NCI-H2107 treated with DMSO at 0.1 percent for 48 hours (cell line): Measurements from ENCODE around the gene PTGIS.

ENCODE experiments used
- DNase-seq: peaks from one replicate; lab custom pipeline; 2025; ENCODE audit not compliant: unreplicated experiment; lab: John Stamatoyannopoulos, UW

PTGIS gene

DNA sequence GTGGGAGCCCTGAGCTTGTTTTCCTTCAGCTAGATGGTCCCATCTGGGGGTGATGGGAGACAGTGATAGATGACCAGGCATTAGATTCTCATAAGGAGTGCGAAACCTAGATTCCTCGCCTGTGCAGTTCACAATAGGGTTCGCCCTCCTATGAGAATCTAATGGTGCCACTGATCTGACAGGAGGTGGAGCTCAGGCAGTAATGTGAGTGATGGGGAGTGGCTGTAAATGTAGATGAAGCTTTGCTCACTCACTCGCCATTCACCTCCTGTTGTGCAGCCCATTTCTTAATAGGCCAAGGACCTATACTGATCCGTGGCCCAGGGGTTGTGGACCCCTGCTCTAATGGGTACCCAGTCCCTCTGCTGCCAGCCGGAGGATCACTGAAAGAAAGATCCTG lies 64.8 kb downstream of the PTGIS start:
- no peak for DNase-seq

DNA sequence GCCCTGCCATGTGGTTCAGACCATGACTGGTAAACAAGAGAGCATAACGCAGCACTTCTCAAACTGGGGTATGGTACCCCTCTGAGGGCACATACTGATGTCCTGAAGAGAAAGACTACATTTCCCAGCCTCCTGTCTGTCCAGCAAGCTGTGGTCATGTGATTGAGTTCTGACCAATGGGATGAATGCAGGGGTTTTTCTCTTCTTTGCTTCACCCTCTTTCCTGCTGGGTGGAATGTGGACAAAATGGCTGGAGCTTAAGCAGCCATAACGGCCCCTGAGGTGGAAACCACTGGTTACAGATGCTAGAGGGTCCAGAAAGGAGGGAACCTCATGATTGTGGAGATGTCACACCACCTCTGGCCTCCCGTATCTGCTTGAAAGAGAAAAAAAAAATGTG lies 66.0 kb downstream of the PTGIS start:
- no peak for DNase-seq

DNA sequence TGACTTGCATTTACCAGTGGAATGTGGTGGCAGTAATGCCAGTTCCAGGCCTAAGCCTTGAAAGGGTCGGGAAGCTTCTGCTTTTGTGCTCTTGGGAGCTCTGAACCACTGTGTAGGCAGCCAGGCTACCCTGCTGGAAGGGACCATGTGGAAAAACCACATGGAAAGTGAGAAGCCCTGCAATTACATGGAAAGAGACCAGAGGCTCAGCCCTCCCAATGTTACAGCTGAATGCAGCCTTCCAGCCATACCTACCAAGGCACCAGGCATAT lies 70.6 kb downstream of the PTGIS start:
- DNase-seq = no peak

DNA sequence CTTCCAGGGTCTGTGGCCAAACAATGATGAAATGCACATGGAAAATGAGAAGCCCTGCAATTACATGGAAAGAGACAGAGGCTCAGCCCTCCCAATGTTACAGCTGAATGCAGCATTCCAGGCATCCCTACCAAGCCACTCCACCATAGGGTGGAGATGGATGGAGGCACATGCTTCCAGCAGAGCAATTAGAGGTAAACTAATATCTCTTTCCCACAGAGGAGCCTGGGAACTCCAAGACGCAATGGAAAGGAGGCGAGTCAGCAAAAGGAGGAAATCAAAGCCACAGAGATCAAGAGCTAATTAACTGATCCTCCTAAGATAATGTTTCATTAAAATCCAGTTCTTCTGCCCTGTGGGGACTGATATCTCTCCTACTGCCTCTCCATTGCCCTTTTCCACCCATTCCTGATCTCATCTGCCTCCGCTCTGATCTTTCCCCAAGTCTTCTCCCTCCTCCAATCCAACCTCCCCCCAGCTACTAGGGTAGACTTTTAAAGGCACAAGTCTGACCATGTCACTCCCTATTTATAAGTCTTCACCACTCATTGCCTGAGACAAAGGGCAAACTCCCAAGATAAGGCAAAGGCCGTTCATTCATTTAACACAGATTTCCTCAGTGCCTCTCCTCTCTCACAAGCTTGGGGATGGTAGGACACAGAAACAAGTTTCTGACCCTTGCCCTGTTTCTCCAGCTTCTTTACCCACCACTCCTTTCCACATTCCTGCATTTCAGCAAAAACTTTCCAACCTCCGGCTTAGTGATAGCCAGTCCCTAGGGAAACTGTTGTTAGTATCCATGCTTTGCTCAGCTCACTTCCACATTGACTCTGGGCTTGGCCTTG lies 71.2 kb downstream of the PTGIS start:
- no peak for DNase-seq

DNA sequence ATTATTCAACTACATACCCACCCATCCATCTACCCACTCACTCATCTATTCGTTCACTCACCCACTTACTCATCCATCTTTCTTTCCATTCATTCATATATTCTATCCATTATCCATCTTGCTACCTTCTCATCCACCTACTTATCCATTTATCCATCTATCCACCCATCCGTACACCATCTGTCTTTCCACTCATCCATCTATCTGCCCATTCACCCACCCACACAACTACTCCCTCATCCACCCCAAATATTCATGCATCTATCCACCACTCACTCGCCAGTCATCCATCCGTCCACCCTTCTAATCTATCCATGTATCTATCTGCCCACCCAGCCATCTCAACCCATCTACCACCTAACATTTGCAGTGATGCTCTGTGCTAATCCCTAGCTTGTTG lies 71.9 kb downstream of the PTGIS start:
- no peak for DNase-seq

DNA sequence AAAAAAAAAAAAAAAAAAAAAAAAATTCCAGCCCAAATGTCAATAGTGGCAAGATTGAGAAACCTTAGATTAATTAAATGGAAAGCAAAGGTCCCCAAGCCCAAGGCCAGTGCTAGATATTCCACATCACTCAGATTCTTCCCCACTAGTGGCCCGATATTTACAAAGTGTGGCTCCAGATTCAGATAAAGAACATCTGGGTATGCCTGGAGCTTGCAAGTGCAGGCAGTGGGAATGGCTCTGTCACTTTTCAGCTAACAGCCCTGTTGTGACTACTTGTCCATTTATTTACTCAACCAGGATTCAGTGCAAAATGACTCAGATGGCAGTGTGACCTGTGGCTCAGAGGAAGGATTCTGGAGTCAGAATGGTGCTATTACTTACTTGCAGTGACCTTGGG lies 77.2 kb downstream of the PTGIS start:
- DNase-seq = no peak

DNA sequence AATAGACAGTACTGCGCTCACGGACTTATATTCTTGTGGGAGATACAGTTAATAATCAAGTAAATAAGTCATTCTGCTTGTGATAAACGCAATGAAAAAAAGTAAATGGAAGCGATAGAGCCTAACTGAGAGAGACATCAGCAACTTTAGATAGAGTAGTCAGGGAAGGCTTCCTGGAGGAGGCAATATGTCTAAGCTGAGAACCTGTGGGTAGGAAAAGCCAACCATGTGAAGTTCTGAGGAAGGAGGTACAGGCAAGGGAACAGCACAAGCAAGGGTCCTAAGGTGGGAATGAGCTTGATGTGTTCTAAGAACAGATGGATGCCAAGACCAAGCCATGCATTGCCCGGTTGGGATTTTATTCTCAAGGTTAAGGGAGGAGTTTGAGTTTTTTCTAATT lies 78.2 kb downstream of the PTGIS start:
- DNase-seq = no peak

DNA sequence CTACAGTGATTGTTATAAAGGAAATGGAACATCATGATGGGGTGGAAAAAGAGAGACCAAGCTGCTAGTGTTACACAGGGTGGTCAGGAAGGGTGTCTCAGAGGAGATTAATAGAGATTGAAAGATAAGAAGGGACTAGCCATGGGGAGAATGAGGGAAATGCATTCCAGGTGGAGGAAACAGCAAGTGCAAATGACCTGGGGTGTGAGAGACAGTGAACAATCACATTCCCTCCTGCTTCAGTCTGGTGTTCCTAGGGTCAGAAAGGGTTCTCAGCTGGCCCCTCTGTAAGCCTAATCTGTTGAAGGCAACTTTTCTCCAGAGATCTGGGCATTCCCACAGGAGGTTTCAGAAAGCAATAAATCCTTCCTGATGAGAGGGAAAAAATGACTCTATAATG lies 81.9 kb downstream of the PTGIS start:
- no peak for DNase-seq

DNA sequence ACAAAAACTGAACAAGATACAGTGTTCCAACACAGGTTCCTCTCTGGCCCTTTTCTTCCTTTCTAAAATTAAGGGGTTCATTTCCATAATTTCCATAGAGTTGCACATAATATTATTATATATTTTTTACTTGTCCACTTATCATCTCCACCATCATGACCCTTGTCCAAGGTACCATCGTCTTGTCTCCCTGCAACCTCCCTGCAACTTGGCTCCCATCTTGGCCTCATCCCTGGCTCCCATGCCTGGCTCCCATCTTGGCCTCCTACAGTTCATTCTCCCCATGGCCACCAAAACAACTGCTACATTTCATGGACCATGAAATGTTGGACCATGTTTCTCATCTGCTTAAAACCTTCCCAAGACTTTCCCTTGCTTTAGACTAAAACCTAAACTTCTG lies 82.4 kb downstream of the PTGIS start:
- no peak for DNase-seq

DNA sequence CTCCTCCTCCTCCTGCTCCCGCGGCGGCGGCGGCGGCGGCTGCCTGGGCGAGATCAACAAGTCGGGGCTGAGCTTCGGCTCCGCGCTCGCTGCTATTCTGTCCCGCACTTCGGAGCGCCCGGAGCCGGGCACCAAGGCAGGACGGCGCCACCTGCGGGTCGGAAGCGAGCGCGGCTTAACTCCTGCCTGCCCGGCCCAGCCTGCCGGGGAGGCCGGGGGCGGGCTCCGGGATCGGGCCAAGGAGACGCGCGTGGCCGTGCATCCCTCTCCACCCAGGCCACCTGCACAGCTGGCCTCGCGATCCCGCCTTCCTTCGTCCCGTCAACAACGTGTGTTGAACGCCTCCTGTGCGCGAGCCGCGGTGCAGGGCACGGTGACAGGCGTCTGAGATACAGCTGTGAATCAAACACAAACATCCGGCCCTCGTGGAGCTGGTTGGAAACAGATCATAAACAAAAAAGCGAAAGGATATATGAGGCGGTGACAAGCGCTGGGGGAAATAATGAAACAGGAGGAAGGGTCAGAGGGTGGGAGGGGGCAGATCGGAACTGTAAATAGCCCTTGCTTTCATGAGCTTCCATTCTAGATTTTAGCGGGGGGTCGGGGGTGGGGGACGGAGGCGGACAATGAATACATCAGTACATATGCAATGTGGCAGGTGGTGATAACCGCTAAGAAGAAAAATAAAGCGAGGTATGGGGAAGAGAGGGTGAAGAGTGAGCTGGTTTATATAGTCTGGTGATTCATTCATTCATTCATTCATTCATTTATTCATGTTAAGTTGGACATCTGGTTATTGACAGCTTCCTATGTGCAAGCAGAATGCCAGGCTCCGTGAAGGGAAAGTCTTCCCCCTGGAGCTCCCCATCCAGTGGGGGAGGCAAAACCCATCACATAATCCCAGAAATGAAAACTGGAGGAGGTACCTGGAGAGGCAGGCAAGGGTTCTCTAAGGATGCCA lies 83.5 kb downstream of the PTGIS start:
- DNase-seq = peak; percentile 74

DNA sequence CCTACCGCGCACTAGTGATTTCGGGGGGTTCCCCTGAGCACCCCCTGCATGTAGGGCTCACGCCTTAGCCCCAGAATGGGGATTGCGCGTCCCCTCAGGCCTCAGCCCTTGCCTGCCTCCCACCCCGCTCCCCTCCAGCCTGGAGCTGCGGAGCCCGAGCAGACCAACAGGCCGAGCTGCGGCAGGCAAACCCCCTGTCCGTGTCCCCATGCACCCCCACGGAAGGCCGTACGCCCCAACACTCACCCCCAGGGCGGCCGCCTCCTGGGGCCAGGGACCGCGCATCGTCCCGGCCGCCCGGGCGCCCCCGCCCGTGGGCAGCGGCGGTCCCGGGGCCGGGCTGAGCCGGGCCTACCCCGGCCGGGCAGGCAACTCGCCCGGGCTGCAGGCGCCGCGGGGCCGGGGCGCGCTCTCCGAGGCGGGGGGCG lies 84.2 kb downstream of the PTGIS start:
- no peak for DNase-seq

DNA sequence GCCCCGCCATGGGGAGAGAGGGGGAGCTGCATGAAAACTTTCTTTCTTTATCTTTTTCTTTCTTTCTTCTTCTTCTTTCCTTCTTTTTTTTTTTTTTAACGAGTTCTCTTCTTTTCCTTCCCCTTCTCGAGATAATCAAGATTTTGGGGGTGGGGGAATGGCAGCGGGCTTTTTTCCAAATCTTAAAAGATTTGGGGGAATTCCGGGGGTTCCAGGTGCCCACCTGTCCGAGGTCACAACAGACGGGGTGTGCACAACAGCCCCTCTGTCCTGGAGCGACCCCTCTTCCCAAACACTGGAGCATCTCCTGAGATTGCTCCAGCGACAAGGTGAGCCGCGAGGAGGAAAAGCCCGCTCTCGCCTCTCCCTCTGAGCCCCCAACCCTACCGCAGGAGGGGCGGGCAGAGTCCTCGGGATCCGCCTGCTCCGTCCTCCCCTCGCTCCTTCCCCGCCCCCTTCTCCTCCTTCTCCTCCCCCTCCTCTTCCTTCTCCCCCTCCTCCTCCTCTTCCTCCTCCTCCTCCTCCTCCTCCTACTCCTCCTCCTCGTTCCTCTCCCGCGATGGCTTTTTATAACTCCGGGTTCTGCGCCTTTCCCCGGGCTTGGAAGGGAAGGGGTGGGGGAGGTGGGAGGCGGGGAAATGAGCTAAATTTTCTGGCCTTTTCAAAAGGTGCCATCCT lies 84.8 kb downstream of the PTGIS start:
- no peak for DNase-seq

DNA sequence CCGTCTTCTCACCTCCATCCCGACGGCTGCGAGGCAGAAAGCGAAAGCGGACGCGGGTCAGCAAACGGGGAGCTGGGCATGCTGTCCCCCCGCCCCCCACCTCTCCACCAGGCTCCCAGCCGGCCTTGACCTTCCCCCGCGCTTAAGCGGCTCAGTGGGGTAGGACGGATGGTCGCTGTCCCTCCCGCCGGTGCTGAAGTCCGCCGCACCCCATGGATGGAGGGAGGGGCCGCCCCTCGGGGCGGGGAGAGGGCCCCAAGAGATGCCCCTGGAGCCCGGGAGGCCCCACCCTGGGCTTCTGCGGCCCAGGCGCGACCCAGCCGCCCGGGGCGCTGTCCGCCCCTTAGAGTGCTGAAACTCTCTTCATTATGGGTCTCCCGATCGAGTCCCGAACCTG lies 85.3 kb downstream of the PTGIS start, which contains the start of gene KCNB1:
Gene KCNB1, minus strand, starts transcription at position 48 of the 397 bp plus-strand sequence. CDS start 188 bp downstream, outside the sequence.
- no peak for DNase-seq

DNA sequence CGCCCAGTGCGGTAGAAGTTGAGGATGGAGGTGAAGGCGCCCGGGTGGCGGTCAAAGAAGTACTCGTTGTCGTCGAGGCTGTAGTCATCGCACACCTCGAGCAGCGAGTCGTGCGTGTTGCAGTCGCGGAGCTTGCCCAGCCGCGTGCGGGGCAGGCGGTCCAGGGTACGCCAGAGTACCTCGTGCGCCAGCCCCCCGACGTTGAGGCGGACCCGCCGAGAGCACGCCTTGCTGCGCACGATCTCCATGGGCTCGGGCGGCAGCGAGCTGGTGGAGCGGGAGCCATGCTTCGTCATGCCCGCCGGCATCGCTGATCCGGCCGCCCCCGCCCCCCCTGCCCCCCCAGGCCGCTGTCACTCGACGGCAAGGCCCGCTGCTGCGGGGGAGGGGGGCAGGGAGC lies 85.8 kb downstream of the PTGIS start:
- DNase-seq = no peak

DNA sequence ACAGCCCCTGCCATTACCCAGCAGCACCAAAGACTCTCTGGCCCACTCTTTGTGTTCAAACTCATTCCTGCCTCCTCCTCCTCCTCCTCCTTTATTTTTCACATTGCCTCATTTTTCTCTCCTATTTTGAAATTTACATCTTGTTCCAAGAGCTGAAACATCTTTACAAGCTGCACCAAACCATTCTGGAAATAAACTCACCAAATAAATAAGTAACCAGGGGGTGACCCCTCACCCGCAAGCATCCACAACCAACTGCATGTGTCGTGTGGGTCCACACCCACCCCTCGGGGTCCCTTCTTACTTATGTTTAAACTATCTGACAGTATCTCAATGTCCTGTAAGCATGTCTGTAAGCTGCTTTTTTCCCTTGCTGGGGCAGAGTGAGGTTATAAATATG lies 86.8 kb downstream of the PTGIS start:
- no peak for DNase-seq

DNA sequence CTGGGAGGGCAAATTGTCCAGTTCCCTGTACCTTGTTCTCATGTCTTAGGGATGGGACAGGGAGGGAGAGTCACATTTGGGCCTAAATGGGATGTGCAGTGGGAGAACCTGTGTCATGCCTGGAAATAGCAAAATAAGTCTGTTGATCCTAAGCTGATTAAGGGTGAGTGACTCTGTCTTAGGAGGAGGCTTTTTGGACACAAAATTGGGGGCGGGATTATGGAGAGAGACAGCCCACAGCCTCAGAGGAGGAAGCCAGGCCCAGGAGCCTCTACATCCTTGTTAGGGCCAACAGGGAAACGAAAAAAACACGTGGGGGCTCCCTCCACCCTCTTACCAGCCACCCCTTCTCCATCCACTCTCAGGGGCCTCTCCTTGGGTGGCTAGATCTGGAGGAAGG lies 87.7 kb downstream of the PTGIS start:
- DNase-seq = no peak

DNA sequence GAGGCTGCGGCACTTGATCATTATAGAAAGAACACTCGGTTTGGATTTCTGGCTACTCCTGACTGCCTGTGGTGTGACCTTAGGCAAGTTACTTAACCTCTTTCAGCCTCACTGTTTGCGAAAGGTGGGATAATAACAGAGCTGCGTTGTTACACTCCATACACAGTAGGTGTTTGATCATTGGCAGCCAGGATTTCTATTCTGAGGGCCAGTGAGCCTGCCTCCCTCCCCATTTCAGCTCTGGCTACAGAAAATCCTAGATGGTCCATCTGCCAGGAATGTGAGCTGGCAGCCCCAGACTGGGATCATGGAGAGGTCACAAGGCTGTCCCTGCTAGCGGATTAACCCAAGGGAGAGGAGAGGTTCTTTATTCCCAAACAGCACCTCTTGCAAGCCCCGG lies 88.2 kb downstream of the PTGIS start:
- no peak for DNase-seq

DNA sequence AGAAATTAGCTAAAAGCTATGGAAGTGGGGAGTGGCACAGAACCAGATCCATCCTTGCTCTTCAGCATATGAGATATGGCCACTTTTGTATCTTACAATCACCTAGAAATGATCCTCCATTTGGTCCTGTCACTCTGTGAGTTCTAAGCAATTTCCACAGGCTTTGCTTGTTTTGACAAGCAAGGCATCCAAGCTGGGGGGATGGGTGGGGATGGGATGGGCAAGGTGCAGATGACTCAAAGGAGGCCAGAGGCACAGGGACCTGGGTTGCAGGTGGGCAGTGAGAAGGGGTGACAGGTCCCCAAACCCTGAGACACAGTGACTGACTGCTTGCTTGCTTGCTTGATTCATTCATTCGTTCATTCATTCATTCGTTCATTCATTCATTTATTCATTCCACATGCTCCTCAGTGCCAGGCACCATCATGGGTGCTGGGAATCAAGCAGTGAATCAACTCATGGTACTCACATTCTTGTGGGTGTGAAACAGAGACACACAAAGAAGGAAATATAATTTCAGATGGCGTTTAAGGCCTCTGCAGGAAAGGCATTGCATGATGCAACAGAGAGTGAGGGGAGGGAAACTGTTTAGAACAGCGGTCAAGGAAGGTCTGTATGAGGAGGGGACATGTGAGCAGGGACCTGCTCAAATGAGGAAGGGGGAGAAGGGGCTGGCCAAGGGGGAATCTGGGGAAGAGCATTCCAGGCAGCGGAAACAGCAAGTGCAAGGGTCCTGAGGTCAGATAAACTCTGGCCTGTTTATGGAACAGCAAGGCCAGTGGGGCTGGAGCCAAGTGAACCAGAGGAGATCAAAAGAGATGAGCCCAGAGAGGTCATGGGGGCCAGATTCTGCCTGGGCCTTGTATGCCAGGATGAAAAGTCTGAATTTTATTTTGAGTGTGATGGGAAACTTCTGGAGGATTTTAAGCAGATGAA lies 88.9 kb downstream of the PTGIS start:
- no peak for DNase-seq

DNA sequence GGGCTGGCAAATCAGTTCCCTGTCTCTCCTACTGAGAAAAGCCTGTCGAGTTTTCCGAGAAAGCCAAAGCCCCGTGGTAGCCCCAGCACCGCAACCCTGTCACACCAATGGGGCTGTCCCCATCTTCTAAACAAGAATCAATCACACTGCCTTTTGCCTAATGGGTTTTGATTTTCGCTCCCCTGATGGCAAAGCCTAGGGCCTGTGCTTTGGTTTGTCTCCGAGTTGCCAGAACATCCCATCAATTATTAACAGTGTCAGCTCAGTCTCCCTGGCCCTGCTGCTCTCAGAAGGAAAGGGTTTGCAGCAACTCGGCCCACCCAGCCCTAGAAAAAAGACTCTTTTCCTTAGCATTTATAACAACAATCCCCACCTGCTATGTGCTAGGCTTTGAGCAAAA lies 89.7 kb downstream of the PTGIS start:
- no peak for DNase-seq

DNA sequence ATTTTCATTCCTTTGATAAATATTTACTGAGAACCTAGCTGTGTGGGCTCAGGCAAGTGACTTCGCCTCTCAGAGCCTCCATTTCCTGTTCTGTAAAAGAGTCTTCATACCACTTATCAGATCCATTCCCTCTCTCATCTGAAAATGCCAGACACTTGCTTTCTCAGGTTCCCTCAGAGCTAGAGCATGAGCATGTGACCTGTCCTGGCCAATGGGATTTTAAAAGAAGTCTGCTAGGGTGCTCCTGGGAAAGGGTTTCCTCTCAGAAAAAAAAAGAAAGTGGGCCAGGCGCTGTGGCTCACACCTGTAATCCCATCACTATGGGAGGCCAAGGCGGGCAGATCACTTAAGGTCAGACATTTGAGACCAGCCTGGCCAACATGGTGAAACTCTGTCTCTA lies 90.7 kb downstream of the PTGIS start:
- DNase-seq = peak; percentile 3

DNA sequence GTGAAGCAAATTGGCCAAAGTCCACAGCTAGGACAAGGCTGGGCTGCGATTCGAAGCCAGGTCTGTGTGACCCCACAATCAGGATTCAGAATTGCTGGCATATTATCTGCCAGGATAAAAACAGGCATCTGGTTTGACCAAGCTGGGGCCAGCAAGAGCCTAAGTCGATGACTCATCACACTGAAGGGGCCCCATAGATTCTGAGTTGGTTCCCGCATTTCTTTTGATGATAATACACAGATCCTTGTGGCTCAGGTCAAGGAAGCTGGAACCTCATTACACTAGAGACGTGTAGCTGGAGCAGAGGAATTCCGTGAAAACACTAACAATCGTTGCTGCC lies 92.0 kb downstream of the PTGIS start:
- DNase-seq = no peak
